GM19395 (cell line): ENCODE data around the gene STMN1.
A peak's percentile ranks its signal among the peaks of the same experiment; 100 is the strongest.

Experiments
- ATAC-seq: cut with Tn5 transposase; IDR thresholded peaks from one replicate; pipeline ENCODE4 v1.9.1; 2021; ENCODE audit warnings: mild to moderate bottlenecking, moderate library complexity; ENCODE audit not compliant: unreplicated experiment

Gene STMN1

DNA sequence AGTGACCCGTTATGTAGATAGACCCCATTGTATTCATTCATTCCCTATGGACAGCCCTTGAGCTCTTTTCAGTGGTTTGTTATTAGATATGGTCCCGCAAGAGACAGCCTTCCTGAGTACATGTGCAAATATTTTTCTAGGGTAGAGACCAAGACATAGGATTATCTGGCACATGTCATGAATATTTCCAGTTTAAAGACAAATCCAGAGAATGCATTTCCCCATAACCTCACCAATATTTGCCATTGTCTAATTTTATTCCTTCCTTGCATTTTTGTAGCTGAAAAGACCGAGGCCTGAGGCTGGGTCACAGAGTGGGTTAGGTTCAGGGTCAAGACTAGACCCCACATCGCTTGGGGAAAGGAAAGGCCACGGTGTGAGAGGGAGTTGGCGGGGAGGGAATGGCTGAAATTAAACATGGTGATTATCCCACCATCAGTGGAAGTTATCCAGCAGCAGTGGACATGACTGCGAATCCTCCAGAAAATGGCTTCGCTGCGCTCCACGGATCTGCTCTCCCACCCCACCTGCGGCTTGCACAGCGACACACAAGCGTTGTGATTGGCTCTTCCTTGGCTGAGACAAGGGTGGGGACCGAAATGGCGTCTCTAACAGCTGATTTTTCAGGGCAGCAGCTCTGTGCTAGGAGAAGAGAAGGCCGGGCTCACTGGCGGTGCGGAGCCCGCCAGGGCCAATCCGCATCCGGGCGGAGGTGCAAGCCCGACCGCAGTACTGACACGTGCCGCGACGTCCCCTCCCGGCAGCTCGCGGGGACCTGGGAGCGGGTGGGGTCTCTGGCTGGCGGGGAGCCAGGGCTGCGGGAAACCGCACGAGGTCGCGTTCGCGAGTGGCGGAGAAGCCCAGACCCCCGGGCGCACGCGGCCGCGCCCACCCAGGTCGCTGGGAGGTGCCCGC is 16.1 kb upstream of the STMN1 start:
- ATAC-seq: no peak

DNA sequence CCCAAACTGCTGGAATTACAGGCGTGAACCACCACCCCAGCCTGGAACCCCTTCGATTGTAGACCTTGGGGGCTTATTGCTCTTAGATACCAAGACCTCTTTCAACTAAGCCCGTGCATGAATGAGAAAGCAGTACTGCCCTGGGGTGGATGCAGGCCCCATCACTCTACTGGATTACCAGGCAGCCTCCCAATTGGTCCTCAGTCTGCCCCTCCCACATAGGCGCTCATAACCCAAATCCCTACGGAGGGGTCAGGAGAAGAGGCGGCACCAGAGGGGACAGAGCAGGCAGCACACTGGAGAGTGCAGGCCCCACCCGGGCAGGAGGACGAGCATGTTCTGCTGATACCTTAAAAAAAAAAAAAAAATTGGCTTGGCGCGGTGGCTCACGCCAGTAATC is 12.4 kb upstream of the STMN1 start:
- ATAC-seq: no peak

DNA sequence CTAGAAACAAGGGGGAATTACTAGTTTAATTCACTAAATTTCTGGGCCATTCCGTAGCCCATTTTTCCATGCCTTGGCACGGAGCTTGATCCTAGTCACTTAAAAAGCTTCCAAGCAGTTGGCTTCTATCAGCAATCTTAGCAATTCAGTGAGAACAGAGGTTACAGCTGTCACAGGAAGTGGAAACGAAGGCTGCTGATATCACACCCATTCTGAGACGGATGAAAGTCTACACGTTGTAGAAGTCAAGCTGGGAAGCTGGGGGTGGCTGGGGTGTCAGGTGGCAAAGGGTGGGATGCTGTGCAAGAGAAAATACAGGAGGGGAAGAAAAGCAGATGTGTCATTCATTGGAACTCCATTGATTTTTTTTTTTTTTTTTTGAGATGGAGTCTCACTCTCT is 11.8 kb upstream of the STMN1 start:
- no peak for ATAC-seq

DNA sequence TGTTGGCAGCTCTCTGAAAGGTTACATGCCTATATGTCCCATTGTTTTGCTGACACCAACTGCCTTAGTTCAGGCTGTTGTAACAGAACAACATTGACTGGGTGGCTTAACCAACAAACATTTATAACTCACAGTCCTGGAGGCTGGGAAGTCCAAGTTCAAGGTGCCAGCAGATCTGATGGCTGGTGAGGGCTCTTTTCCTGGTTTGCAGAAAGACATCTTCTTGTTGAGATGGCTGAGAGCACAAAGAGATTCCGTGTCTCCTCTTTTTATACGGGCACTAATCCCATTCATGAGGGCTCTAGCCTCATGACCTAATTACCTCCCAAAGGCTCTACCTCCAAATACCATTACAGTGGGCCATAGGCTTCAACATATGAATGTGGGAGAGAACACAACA is 10.2 kb upstream of the STMN1 start:
- no peak for ATAC-seq

DNA sequence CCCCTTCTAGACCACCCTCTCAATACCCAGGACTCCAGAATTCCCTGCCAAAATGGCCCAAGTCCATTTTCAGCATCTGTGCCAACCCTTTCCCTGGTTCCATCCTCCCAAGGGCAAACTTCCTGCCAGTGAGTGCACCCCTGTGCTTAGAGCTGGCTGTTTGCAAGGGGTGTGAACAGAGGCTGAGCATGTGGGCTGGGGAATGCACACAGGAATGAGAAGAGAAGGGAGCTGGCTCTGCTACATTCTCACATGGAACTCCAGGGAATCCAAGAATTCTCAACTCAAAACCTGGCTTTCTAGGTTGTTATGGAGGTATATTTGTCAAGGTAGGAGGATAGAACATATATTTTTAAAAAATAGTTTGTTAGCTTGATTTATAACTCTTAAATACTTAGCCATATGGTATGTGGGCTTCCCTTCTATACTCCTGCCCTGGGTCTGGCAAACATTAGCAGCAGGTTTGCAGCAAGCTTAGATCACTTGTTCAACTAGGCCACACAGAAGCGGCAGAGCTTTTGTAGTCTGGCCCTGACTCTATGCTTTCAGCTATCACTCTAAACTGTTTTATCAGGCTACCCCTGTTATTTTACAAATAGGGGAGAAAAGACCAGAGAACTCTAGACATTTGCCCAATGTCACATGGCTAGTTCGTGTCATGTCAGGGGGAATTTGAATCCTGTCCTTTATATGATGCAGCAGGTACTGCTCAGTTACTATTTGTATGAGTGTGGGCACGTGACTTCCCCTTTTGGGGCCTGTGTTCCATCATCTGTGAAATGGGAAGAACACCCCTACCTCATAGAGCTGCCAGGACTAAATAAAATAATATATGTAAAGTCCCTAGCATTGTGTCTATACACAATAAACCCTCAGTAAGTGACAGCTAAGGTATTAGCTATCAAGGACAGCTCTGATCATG is 8.1 kb upstream of the STMN1 start:
- no peak for ATAC-seq

DNA sequence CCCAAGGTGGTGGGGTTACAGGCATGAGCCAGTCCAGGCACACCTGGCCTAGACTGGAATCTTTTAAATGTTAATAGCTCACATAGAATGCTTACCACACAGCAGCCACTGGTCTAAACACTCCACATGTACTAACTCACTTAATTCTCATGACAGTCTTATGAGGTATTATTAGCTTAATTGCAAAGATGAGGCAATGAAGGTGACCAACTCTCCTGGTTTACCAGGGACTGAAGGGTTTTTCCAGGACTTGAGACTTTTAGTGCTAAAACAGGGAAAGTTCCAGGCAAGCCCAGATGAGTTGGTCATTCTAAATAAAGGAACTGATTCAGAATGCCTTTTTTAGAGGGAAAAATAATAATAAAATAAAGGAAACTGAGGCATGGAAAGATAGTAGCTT is 7.0 kb upstream of the STMN1 start:
- ATAC-seq: no peak

DNA sequence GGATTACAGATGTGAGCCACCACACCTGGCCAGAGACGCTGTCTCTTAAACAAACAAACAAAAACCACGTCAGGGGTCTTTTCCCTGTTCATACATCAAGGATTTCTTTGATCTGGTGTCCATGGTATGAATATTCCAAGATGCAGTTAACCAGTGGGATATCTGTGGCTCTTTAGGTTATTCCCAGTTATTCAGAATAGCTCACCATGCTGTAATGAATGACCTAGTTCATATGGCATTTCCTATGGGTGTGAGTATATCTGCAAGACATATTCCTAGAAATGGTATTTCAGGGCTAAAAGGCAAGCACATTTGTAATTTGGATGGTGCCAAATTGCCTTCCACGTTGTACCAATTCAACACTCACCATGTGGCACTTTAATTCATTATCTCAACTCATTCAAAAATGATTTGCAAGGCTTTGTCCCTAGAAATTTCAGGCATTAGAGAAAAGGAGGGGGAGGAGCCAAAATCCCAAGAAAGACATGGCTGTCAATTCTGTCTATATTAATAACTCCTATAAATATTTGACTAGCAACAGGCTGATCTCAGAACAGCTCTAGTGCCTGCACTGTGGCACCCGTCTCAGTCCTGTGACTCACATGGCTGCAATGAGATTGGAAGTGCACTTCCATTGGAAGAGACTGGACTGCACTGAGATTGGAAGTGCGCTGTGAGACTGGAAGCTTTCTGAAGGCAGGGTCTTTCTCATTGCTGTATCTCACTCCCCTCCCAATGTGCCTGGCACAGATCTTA is 6.0 kb upstream of the STMN1 start:
- ATAC-seq: no peak

DNA sequence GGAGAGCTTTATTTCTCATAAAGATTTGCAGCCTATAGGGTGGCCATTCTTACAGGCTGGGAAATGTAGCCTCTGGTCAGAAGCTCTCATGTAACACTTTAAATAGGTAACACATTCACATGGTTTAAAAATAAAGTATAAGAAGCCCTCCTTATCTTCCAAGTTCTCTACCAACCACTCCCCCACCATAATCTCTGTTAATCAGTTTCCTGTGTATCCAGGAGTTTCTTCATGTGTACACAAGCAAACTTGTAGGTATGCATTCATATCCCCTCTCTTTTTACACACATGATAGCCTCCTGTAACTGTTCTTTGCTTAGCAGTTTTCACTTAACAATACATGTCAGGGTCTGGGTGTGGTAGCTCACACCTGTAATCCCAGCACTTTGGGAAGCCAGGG is 4.9 kb upstream of the STMN1 start:
- no peak for ATAC-seq

DNA sequence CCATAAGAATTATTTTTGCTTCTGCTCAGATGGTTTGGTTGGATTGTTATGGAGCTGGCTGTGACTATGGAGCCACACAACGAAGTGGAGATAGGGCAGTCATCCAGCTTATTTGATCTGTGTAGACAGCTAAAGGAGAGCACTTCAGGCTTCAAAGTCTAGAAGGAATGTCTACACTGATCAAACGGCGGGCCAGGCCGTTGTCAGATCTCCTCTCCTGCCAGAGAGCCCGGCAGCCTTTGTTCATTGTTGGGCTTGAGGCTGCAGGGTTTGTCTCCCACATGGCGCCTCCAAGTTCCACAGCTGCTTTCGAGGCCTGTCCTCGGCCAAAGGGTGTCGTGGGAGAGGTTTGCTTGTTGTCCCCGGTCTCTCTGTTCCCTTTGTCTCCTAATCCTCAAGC is 2.8 kb upstream of the STMN1 start:
- no peak for ATAC-seq

DNA sequence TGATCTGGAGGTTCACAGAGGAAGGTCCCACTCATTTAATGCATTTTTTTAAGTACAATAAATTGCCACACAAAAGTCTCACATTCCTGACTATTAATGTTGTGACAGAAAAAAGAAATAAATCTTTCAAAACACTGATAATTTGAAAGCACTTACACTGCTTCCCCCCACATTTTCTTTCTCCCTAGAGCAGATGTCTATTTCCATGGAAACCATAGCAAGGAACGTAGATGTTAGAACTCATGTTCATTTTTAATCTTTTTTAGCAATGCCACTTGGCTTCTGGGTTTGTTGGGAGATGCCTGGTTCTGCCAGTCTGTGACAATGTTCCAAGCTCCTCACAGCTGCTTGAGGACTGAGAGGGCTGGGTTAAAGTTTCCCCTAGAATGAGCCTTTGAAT is 1.9 kb upstream of the STMN1 start:
- ATAC-seq: no peak

DNA sequence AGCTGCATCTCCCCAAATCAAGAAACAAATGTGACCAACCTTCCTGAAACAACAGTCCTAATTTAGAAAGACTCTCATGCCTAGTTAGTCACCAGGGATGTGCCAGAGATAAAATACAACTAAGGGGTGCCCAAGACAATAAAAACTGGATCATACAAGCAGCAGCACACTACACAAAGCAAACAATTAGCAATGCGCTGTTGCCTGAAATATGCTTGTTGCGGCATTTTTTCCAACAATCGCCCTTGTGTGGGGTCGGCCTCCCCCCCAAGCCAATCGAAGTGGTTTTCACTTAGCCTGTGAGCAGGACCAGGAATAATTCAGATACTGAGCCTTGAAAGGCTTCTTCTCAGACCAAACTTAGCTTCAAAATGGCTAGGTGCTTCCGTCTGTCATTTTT is 1.4 kb upstream of the STMN1 start:
- ATAC-seq: no peak

DNA sequence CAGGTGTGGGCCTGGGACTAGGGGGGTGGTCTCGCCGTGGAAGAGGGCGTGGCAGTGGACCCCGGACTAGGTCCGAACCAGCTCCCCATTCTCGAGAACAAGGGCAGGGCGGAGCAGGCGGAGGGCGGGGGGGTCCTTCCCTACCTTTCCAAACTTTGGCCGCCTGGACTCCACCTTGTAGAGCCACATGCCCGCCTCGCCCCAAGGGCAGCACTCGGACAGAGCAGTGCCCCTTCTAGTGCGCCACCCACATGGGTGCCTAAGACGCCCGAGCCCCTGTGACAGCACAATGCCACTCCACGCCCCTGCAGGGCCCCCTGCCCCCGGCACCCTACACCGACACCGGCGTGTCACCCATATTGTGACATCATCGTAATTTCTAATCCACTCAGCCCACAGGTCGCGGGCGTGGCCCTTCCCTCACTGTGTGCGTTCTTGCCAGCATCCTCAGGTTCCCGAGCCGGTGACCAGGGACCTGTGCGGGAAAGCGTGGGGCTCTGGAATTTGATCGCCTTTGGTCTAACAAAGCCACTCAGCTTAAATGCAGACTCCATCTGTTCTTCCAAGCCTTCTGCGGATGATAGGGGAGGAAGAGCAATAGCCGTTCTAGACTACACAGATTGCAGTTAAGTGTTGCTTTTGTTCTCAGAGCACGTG is 553 bp upstream of the STMN1 start:
- no peak for ATAC-seq

DNA sequence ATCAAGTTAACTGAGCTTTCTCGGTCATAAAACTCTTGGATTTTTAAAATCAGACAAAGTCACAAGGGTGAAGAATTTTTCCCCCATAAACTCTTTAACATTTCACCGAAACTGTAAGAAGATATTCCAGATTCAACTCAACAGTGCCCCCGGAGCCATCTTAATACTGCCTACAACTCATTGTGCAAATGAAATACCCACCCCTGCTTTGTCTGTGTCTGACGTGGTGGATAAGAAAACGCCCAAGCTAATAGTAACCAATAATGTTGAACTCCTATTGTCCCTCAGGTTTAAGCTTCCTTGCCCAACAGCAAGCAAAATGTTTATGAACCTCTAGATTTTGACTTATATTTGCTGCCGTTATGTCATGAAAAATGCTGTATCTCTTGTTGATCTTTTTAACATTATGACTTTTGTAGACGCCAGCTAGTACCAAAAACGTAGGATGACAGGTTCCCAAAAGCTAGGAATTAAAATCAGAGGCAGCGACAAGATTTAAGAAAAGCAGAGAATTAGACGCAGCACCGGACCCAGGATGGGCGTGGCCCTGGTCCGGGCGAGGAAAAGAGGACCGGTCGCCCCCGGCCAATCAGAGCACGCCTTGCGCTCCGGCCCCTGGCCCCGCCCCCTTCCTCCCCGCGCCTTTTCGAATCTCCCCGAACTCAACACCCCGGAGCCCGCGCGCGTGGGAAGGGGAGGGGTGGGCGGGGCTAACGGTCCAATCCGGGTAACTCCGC is 1.1 kb downstream of the STMN1 start:
- peak; percentile 77 for ATAC-seq

DNA sequence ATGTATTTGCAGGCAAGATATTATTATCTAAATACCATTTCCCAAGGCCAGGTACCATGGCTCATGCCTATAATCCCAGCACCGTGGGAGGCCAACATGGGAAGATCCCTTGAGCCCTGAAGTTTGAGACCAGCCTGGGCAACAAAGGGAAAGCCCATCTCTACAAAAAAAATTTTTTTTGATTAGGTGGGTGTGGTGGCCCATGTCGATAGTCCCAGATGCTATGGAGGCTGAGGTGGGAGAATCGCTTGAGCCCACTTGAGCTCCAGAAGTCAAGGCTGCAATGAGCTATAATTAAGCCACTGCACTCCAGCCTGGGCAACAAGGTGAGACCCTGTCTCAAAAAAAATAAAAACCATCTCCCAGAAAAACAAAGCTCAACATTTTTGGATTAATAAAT is 2.2 kb downstream of the STMN1 start:
- no peak for ATAC-seq

DNA sequence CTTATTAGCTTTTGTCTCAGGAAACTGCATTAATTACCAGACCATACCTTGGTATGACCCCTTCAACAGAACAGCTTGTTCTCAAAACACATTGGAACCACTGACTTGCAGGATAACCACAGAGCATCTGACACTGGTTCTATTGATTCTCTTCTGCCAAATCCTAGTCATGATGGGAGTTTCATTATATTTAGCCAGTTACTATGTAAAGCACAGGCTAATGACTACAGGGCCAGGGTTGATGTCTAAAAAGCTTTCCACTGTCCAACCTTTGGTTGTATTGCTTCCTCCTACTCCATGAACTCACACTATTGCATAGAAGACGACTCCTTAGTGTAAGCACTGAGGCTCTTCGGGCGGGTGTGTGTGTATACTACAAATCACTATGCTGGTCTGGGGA is 3.8 kb downstream of the STMN1 start:
- ATAC-seq: no peak

DNA sequence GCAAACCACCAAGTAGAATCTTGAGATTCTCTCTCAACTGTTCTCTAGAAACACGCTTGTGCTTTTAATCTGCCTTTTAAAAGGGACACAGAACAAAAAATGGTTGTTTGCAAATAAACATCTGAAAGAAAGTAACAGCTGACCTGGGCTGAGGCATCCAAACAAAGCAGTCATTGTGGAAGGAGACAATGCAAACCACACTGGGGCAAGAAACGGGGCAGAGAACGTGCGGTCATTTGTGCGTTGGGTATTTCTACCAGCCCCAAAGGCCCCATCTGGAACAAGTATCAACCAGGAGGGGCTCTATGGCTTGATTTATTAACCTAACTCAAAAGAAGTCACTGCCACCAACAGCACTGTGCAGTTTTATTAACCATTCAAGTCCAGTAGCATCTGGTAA is 6.0 kb downstream of the STMN1 start:
- ATAC-seq: no peak

DNA sequence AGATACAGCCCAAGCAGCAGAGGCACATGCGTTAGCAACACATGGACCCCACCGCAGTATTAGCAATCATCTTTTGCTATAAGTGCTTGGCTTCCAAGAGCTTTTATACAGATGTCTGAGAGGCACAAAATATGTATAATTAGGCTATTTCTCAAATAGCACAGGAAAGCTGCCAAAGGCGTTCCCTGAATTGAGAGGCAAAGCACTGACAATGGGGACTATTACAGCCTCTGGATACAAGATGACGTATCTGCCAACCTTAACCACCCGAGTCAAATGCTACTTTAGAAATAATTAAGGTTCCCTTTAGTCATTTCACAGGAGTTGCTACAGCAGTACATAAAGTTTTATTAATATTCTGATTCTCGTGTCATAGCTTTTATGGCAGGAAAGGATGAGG is 6.4 kb downstream of the STMN1 start:
- no peak for ATAC-seq

DNA sequence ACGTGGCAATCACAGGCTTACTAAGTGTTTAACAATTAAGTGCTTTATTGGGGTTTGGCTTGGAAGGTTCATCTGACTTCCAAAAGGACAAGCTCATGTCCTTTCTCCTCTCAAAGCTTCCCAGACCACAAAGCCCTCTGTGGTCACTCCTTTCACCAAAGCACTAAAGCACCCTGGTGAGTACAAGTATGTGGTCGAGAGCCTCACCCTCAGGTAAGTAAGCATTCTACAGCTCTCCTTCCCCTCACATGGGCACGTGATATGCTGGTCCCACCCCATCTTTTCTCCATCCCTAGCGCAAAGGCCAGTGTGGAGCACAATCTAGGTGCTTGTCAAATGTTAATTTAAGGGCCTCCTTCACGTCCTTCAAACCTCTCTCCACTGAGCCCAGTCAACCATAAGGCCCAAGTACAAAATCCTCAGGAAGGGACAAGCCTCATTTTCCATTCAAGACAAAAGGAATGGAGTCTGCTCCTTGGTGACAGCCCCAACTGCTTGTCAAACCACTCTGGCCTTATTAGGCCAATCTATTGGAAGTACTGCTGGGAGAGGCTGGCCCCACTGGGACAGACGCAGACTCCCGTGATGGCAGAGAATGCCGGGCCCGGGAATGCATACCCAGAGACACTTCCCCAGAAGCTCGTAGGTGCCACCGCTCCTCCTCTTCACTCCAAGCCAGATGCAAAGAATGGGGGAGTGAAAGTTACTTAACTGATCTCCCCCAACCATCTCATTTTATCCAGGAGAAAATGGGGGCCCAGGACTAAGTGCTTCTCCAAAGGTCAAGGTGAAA is 7.8 kb downstream of the STMN1 start:
- no peak for ATAC-seq

DNA sequence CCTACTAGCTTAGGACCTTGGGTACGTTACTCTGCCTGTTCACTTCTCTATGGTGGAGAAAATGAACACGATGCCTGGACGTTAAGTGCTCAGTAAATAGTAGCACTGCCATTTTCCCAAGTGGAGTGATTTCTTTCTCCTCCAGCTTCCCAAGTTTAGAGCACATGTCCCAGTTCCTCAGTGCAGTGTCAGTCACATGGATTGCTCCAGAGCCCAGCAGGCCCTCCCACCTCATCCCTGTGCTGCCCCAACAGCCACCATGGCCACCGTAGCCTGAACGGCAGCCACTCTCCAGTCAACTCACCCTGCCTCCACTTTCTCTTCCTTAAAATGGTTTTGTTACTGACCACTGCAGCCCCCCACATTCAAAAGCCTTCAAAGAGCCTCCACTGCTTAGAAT is 8.5 kb downstream of the STMN1 start:
- ATAC-seq: no peak
